ENCODE measurements around the gene PXYLP1. TPM values are rescaled to one million over a fixed set of nuclear protein-coding genes. Genes with fewer than 3 reads are reported as not detected.

PXYLP1 gene
- total RNA-seq, 1 experiment from 2014 or later = 11.3 TPM

- BruUV-seq (replicated peaks) = no TSS peak
- POLR2A ChIA-PET (ENCODE audit: low non-redundant PET) = interaction anchor here (0.6 kb wide), 1 partner anchor 29 kb away, joined by 3 read pairs; no protein-coding TSS in a partner anchor
- Histone ChIP-seq H3K36me3 (ENCODE audit: insufficient read depth, low read length, poor library complexity, severe bottlenecking) (no peaks in the 10 kb centered on the region), H3K4me1 (ENCODE audit: insufficient read depth, low read length, poor library complexity, severe bottlenecking) (no peaks in the 10 kb centered on the region), H3K9me3 (ENCODE audit: low read depth, low read length, poor library complexity, severe bottlenecking) (no peaks in the 10 kb centered on the region), H3K27me3 (replicated peaks; ENCODE audit: insufficient read depth, low read depth, low read length, poor library complexity) (no peaks in the 10 kb centered on the region), H3K4me3 (ENCODE audit: low read depth, low read length, poor library complexity, severe bottlenecking) (no peak overlapping the region), H3K27ac (ENCODE audit: low read depth, low read length, poor library complexity, severe bottlenecking) (no peak overlapping the region)
- CTCF ChIA-PET = no interaction called here
- TF ChIP-seq, protein P1, sequence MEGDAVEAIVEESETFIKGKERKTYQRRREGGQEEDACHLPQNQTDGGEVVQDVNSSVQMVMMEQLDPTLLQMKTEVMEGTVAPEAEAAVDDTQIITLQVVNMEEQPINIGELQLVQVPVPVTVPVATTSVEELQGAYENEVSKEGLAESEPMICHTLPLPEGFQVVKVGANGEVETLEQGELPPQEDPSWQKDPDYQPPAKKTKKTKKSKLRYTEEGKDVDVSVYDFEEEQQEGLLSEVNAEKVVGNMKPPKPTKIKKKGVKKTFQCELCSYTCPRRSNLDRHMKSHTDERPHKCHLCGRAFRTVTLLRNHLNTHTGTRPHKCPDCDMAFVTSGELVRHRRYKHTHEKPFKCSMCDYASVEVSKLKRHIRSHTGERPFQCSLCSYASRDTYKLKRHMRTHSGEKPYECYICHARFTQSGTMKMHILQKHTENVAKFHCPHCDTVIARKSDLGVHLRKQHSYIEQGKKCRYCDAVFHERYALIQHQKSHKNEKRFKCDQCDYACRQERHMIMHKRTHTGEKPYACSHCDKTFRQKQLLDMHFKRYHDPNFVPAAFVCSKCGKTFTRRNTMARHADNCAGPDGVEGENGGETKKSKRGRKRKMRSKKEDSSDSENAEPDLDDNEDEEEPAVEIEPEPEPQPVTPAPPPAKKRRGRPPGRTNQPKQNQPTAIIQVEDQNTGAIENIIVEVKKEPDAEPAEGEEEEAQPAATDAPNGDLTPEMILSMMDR (conservative IDR thresholded peaks at IDR 0.05; ENCODE audit: low read depth, low read length) = no peak
- TF ChIP-seq EZH2 (IDR thresholded peaks at IDR 0.05; ENCODE audit: borderline replicate concordance, low read depth, low read length, poor library complexity, severe bottlenecking) = no peak
- no peak for DNase-seq (ENCODE audit: low spot score)
- intact Hi-C loops (cut with micrococcal nuclease; ENCODE audit: unreplicated experiment) = no loop called here
These were observed 36.0 kb downstream of the PXYLP1 start for GRCh38 chr3:141267629-141268028.

- Histone ChIP-seq H3K4me1 (ENCODE audit: insufficient read depth, low read length, poor library complexity, severe bottlenecking) (no peaks in the 10 kb centered on the region), H3K9me3 (ENCODE audit: low read depth, low read length, poor library complexity, severe bottlenecking) (no peaks in the 10 kb centered on the region), H3K4me3 (ENCODE audit: low read depth, low read length, poor library complexity, severe bottlenecking) (no peak overlapping the region), H3K27me3 (replicated peaks; ENCODE audit: insufficient read depth, low read depth, low read length, poor library complexity) (no peaks in the 10 kb centered on the region), H3K27ac (ENCODE audit: low read depth, low read length, poor library complexity, severe bottlenecking) (no peak overlapping the region), H3K36me3 (ENCODE audit: insufficient read depth, low read length, poor library complexity, severe bottlenecking) (no peaks in the 10 kb centered on the region)
- intact Hi-C loops (cut with micrococcal nuclease; ENCODE audit: unreplicated experiment) = no loop called here
- ChIA-PET CTCF (no interaction called here), POLR2A (ENCODE audit: low non-redundant PET) (no interaction called here)
- no TSS peak for BruUV-seq (replicated peaks)
- DNase-seq (ENCODE audit: low spot score) = no peak
- no peak for TF ChIP-seq EZH2 (IDR thresholded peaks at IDR 0.05; ENCODE audit: borderline replicate concordance, low read depth, low read length, poor library complexity, severe bottlenecking)
- TF ChIP-seq, protein P1 (conservative IDR thresholded peaks at IDR 0.05; ENCODE audit: low read depth, low read length) = no peak
These were observed 36.7 kb downstream of the PXYLP1 start for GRCh38 chr3:141268306-141268705.

- Histone ChIP-seq H3K36me3 (ENCODE audit: insufficient read depth, low read length, poor library complexity, severe bottlenecking) (no peaks in the 10 kb centered on the region), H3K27ac (ENCODE audit: low read depth, low read length, poor library complexity, severe bottlenecking) (no peak overlapping the region), H3K4me1 (ENCODE audit: insufficient read depth, low read length, poor library complexity, severe bottlenecking) (no peaks in the 10 kb centered on the region), H3K9me3 (ENCODE audit: low read depth, low read length, poor library complexity, severe bottlenecking) (no peaks in the 10 kb centered on the region), H3K27me3 (replicated peaks; ENCODE audit: insufficient read depth, low read depth, low read length, poor library complexity) (no peaks in the 10 kb centered on the region), H3K4me3 (ENCODE audit: low read depth, low read length, poor library complexity, severe bottlenecking) (no peak overlapping the region)
- TF ChIP-seq EZH2 (IDR thresholded peaks at IDR 0.05; ENCODE audit: borderline replicate concordance, low read depth, low read length, poor library complexity, severe bottlenecking) = no peak
- TF ChIP-seq, protein P1 (conservative IDR thresholded peaks at IDR 0.05; ENCODE audit: low read depth, low read length) = no peak
- CTCF ChIA-PET = no interaction called here
- no TSS peak for BruUV-seq (replicated peaks)
- POLR2A ChIA-PET (ENCODE audit: low non-redundant PET) = no interaction called here
- no peak for DNase-seq (ENCODE audit: low spot score)
- intact Hi-C loops (cut with micrococcal nuclease; ENCODE audit: unreplicated experiment) = no loop called here
These were observed 37.2 kb downstream of the PXYLP1 start for GRCh38 chr3:141268791-141269190.

Measured in A673 (cell line).